Inflammatory macrophage treated with lipopolysaccharide for 4 hours (primary cell): Measurements from ENCODE around the gene BATF3.
"Not testable (repeated sequence)": the region's sequence is repeated elsewhere in the genome, so short reads cannot be mapped to it uniquely, and the experiment has no call there.

Source experiments
- DNase-seq: peaks from one replicate; pipeline ENCODE4 v3.0.0-alpha.2; 2020

The BATF3 gene

DNA sequence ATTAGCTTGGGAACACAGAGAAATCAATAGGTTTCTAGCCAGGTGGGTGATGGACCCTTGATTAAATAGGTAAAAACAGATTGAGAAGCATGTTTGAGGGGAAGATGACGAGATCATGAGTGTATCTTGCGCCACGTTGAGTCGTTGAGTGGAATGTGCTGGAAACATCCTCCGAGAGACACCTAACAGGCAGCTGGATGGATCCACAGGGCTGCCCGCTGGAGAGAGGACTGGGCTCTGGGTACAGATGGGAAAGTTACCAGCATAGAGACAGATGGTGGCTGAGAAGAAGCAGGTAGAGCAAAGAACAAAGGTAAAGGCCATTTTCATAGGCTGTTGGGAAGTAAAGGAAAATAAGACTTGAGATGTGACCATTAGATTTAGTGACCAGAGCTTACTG is 15.6 kb downstream of the BATF3 start:
- DNase-seq = no peak

DNA sequence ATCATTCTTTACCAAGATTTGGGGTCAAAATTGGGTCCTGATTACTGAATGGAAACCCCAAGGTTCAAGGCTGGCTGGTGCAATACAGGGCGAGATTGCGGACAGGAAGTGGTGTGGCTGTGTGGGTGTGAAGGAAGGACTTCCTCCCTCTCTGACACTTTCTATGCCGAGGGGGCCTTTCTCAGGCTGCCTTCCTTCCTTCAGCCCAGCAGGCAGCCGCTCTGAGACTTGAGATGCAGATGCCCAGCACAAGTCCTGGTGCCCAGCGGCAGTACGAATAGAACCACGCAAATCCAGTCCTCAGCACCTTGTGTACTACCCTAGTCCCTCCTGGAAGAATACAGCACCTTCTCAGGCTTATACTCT is 16.3 kb downstream of the BATF3 start:
- peak; percentile 94 for DNase-seq

DNA sequence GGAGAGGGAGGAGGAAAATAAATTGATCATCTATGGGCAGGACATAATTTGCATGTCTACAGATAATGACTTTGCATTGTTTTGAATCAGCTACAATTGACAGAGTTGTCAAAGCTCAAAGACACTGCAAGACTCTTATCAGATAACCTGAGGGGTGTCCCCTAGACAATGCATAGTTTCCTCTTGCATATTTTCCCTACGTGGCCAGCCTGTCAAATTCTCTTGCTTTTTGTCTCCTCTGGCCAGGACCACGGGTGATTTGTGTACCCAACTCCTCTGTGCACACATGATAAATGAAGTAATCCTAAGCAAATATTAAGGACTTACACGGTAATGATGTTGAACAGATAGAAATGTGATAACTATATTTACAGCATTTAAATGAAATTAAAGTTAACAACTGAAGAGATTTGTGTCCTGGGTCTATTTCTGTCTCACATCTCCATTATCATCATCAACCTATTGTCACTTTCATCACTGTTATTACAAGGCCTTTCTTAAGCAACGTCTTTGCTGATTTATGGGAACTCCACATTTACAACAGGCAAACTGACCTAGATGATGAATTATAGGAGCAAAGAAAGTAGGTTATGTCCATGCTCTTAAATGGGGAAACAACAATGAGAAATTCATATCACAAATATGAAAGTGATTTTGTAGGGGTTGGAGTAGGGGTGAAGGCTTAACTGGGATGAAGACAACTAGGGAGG is 18.8 kb downstream of the BATF3 start:
- peak; percentile 94 for DNase-seq

GRCh38 chr1:212678456-212679410 is 20.9 kb downstream of the BATF3 start:
- DNase-seq = peak; percentile 86

- DNase-seq = no peak
Observed at GRCh38 chr1:212677573-212677972, 22.1 kb downstream of the BATF3 start.

DNA sequence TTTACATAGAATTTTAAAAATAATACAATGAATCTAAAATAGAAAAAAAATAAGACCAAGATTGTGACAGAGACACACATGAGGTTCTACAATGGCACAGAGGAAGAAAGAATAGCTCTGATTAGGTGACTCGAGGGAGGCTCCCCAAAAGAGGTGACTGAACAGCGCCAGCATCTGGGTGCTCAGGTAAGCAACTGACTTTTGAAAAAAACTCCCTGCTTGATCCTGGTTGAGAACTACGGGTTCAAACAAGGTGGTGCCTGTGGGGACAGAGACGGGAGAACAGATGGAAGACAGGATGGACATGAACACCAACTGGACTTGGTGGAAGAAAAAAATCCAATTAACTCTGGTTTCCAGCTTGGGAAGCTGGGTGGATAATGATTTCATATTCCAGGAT is 22.5 kb downstream of the BATF3 start:
- no peak for DNase-seq

GRCh38 chr1:212675675-212676074 is 24.0 kb downstream of the BATF3 start:
- no peak for DNase-seq

GRCh38 chr1:212674872-212675271 is 24.8 kb downstream of the BATF3 start:
- no peak for DNase-seq

- DNase-seq = peak; percentile 95
Observed at GRCh38 chr1:212671342-212672031, 28.2 kb downstream of the BATF3 start.

- no peak for DNase-seq
Observed at GRCh38 chr1:212670882-212671281, 28.8 kb downstream of the BATF3 start.

GRCh38 chr1:212670301-212670700 is 29.3 kb downstream of the BATF3 start:
- DNase-seq = no peak

GRCh38 chr1:212669600-212669999 is 30.0 kb downstream of the BATF3 start:
- DNase-seq = no peak

GRCh38 chr1:212669102-212669501 is 30.5 kb downstream of the BATF3 start:
- peak; percentile 92 for DNase-seq

- no peak for DNase-seq
Observed at GRCh38 chr1:212668477-212668876, 31.2 kb downstream of the BATF3 start.

GRCh38 chr1:212667223-212668139 is 32.2 kb downstream of the BATF3 start:
- peak; percentile 97 for DNase-seq

DNA sequence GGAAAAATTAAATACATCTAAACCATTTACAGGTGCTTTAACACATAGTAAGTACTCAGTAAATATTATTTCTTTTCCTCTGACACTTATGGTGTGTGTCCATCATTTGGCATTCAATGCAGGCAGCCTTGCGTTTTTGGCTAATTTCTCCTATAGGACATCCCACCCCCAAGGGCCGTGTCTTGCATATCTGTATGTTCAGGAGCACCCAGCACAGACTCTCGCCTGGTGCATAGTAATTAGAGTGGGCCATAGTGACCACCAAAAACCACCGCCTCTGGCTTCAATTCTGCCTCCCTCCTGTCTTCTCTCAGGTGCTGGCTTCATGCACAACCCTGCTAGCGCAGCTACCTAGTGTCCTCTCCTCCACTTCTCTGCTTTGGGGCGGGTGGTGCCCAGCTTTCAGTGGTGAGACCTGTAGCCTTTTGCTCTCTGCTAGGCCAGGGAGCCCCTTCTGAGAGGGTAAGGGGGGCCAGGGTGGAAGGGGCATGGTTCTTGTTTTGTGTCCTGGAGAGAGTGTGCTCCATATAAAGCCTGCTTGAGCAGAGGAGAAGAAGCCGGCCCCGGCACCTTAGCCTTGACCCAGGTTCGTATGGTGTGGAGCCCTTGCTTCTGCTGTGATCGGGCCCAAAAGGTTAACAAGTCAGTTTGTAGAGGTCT is 33.4 kb downstream of the BATF3 start:
- no peak for DNase-seq

DNA sequence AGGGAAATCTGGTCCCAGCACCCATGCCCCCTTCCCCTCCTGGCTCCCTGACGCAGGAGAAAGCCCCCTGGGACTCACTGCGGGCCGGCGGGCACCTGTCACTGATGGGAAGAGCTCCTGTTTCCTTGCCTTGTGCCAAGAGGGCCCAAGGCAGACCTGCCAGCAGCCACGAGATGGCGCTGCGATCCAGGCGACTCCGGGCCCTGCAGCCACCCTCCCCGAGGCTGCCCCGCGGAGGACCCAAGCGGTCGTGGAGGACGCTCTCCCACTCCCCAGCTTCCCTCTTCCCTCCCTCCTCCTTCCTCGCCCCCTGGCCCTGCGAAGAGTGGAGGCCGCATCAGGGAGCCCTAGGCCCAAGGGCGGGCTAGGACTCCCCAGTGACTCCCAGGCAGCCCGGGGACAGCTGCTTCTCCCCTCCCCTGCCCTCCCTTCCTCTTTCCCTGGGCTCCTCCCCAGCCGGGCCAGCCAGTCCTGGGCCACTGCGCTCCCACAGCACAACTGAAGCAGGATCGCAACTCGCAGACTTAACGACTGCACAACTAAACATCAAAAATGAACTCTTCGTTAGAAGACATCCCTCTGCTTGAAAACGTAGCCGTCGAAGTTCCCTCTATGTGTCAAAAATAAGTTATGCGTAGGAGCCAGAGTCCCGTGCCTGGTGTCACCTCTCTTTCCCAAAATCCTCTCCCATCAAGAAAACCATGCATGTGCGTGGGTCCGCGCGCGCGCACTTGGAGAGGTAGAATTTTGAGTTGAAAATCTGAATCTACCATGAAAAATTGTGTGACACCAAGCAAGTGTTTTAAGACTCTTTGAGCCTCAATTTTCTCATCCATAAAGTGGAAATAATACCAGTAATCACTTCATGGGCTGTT is 34.2 kb downstream of the BATF3 start:
- peak; percentile 87 for DNase-seq

GRCh38 chr1:212664409-212665199 is 35.0 kb downstream of the BATF3 start:
- peak; percentile 6 for DNase-seq

DNA sequence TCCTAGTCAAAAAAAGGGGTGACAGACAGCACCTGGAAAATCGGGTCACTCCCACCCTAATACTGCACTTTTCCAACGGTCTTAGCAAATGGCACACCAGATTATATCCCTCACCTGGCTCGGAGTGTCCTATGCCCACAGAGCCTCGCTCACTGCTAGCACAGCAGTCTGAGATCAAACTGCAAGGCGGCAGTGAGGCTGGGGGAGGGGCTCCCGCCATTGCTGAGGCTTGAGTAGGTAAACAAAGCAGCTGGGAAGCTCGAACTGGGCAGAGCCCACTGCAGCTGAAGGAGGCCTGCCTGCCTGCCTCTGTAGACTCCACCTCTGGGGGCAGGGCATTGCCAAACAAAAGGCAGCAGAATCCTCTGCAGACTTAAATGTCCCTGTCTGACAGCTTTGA is 41.4 kb downstream of the BATF3 start:
- not testable (repeated sequence) for DNase-seq

GRCh38 chr1:212656730-212657129 is 42.9 kb downstream of the BATF3 start:
- no peak for DNase-seq
